IPS-15b (cell line): ENCODE measurements around the gene MAN1C1.

Experiments used
- H3K27me3 ChIP-seq: one replicate; pipeline ENCODE4 v1.6.1; 2013; ENCODE audit warnings: low read length; ENCODE audit not compliant: control insufficient read depth, insufficient read depth
- H3K36me3 ChIP-seq: one replicate; pipeline ENCODE4 v1.6.1; 2013; ENCODE audit warnings: low read length; ENCODE audit not compliant: control insufficient read depth, insufficient read depth
- H3K4me1 ChIP-seq: one replicate; pipeline ENCODE4 v1.6.1; 2013; ENCODE audit warnings: mild to moderate bottlenecking, low read length; ENCODE audit not compliant: control insufficient read depth, insufficient read depth
- H3K4me3 ChIP-seq: one replicate; pipeline ENCODE4 v1.5.1; 2013; ENCODE audit warnings: low read depth, low read length
- H3K9ac ChIP-seq: one replicate; pipeline ENCODE4 v1.6.1; 2013; ENCODE audit warnings: low read depth, mild to moderate bottlenecking, low read length
- H3K9me3 ChIP-seq: one replicate; pipeline ENCODE4 v1.6.1; 2013; ENCODE audit warnings: mild to moderate bottlenecking, low read length; ENCODE audit not compliant: control insufficient read depth, insufficient read depth

MAN1C1 gene

DNA sequence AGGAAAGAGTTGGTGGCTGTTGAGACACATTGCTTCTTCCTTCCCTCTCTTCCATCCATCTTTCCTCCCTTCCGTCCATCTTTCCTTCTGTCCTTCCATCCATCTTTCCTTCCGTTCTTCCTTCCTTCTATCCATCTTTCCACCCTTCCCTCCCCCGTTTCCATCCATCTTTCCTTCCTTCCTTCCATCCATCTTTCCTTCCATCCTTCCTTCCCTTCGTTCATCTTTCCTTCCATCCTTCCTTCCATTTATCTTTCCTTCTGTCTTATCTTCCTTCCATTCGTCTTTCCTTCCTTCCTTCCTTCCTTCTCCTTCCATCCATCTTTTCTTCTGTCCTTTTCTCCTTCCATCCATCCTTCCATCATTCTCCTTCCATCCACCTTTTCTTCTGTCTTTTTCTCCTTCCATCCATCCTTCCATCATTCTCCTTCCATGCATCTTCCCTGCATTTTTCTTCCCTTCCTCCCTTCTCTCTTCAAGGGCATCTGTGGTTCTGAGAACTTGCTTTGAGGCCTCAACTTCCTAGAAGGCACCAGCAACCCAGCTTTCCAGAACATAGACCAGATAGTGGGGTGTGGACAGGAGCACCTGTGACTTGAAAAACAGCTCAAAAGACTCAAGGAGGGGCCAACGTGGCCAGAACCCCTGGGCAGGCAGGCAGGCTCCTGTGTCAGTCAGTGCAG, 134.5 kb downstream of the MAN1C1 start:
- no peaks in the 10 kb centered on the region for H3K9me3 ChIP-seq
- no peaks in the 10 kb centered on the region for H3K27me3 ChIP-seq
- peaks cover 2% of the 10 kb centered on the region for H3K36me3 ChIP-seq
- H3K9ac ChIP-seq: no peak overlapping the region
- H3K4me1 ChIP-seq: peaks cover 6% of the 10 kb centered on the region
- no peak overlapping the region for H3K4me3 ChIP-seq

DNA sequence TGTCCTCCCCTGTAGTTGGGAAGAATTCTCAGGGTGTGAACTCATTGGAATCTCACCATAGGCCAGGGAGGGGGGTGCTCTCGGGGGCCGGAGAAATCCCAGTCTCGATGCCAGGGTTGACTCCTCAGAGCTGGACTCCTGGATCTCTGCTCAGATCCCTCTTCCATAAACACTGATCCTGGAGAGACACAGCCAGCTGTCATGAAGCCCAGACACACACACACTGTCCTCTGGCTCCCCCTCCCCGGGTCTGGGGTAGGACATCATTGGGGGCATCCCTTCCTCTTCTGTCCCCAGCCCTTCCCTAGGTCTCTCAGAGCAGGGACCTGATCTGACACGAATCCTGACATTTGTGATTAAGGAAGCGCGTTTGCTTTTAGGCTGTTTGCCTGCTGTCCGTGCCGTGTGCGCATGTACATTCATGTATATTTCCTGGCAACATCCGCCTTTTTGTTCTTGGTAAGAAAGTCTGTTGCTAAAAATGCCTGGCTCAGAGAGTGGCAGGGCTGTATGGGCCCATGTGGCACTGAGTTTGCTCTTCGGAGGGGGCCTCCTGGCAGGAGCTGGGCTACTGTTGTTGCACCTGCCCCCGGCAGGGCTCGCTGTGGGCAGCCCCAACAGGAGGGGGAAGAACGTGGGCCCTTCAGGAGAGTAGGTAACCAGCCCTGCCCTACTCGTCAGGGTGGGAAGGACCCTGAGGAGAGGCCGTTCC, 138.0 kb downstream of the MAN1C1 start:
- H3K9ac ChIP-seq: peak overlapping the region; percentile 12
- H3K4me1 ChIP-seq: peaks cover 4% of the 10 kb centered on the region
- peaks cover 2% of the 10 kb centered on the region for H3K36me3 ChIP-seq
- no peaks in the 10 kb centered on the region for H3K27me3 ChIP-seq
- no peak overlapping the region for H3K4me3 ChIP-seq
- no peaks in the 10 kb centered on the region for H3K9me3 ChIP-seq

DNA sequence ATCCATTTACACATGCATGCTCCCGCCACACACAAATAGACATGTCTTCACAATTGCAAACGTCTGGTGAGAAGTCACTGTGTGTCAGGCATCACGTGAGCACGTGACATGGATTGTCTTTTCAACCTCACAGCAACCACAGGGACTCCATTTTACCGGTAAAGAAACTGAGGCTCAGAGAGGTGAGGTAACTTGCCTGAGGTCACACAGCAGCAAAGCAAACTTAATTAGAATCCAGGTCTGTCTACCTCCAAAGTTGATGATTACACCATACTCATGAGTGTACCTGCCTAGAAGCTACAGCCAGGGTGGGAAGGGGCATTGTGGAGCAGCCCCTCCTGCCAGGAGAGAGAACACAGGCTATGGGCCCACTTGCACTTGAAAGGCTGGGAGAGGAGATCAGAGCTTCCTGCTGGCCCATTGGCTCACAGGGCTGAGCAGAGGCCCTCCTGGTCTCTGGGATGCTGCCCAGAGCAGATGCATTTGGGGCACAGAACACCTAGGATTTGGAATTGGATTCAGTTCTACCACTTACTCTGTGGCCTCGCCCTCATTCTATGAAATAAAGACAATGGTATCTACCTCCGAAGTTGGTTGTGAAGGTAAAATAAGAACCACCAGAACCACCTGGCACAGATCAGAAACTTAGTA, 139.0 kb downstream of the MAN1C1 start:
- peak overlapping the region; percentile 24 for H3K9ac ChIP-seq
- no peaks in the 10 kb centered on the region for H3K9me3 ChIP-seq
- H3K4me1 ChIP-seq: peaks cover 4% of the 10 kb centered on the region
- no peak overlapping the region for H3K4me3 ChIP-seq
- peaks cover 2% of the 10 kb centered on the region for H3K36me3 ChIP-seq
- no peaks in the 10 kb centered on the region for H3K27me3 ChIP-seq

DNA sequence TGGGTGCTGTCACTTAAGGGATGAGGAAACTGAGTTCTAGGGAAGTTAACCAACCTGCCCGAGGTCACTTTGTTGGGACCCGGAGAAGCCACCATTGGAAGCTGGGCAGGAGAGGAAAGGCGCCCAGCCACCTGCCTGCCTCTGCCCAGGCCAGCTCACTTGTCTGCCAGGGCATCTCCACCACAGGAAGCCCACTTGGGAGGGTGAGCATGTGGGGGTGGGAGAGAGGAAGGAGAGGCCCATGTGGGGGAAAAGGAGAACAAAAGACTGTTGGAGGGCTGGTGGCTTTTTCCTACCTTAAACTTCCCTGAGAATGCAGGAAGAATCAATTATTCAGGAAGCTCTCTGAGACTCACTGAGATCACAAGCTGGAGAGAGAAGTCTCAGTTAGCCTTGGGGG, 139.6 kb downstream of the MAN1C1 start:
- Histone ChIP-seq H3K9me3 (no peaks in the 10 kb centered on the region), H3K4me1 (peaks cover 4% of the 10 kb centered on the region), H3K36me3 (peaks cover 2% of the 10 kb centered on the region), H3K9ac (peak overlapping the region; percentile 24), H3K27me3 (no peaks in the 10 kb centered on the region), H3K4me3 (no peak overlapping the region)

DNA sequence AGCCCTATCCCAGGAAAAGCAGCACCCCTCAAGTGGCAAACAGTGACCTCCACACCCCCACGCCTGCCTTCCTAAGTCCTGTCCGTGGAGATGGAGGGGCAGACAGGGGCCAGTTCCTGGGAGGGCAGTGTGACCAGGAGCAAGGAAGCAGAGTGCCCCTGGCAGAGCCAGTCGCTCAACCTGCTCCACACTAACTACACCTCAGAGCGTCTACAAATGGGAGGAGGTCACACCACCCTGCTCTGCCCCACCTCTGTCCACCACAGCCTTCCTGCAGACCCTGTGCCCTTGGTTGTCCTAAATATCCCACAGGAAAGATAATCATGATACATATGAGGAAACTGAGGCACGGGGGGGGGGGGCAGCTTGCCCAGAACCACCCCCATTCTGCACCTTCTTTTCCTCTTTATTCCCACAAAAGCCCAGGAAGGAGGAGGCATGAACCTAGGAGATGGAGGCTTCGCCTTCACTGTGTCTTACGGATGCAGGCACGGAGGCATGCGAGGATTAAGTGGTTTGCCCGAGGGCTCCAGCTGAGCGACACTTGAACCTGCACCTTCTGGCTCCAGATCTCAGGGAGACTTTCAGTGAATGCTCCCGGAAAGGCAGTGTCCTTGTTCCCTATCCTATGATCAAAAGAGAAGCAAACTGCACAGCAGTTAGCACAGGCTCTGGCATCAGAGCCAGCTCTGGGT, 140.7 kb downstream of the MAN1C1 start:
- Histone ChIP-seq H3K4me1 (peaks cover 4% of the 10 kb centered on the region), H3K27me3 (no peaks in the 10 kb centered on the region), H3K9me3 (no peaks in the 10 kb centered on the region), H3K36me3 (peaks cover 2% of the 10 kb centered on the region), H3K4me3 (no peak overlapping the region), H3K9ac (no peak overlapping the region)

DNA sequence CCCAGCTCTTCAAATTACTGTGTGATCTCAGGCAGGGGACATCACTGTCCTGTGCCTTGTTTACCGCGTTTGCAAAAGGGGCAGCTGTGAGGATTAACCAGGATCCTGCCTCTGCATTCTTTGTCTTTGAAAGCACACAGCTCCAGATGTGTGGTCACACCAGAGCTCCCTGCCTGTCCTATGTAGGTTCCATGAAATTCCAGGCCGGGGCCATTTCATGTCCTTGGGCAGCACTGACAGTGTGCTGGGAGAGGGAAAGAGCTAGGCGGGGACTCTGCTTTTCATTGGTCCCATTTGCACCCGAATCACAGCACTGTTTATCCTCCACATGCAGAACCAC, 141.2 kb downstream of the MAN1C1 start:
- H3K4me1 ChIP-seq: peaks cover 4% of the 10 kb centered on the region
- no peak overlapping the region for H3K4me3 ChIP-seq
- H3K9me3 ChIP-seq: no peaks in the 10 kb centered on the region
- H3K36me3 ChIP-seq: peaks cover 2% of the 10 kb centered on the region
- H3K9ac ChIP-seq: no peak overlapping the region
- no peaks in the 10 kb centered on the region for H3K27me3 ChIP-seq

DNA sequence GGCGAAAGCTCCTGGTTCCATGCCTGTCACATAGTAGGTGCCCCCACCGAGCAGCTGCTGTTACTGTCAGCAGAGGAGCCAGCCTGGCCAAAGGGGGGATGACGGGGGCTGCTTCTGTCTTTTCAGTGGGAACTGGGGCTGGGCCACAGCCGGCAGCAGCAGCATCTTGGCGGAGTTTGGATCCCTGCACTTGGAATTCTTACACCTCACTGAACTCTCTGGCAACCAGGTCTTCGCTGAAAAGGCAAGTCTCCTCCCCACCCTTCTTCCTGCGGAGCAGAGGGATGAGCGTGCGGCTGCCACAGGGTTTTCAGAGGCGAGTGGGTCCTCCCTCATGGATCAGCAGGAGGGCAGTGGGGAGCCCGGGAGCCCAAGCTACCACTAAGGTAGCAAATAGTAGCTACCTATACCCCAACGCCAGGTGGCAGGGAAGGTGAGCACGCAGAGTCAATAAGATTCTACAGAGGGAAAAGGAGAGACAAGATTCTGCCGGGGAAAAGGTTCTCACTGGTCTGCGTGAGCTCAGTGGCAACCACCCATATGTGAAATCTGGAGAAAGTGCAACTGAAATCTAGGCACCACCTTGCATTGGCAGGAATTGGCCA, 142.0 kb downstream of the MAN1C1 start:
- Histone ChIP-seq H3K27me3 (no peaks in the 10 kb centered on the region), H3K36me3 (peaks cover 2% of the 10 kb centered on the region), H3K4me3 (no peak overlapping the region), H3K9ac (no peak overlapping the region), H3K4me1 (peaks cover 4% of the 10 kb centered on the region), H3K9me3 (no peaks in the 10 kb centered on the region)

DNA sequence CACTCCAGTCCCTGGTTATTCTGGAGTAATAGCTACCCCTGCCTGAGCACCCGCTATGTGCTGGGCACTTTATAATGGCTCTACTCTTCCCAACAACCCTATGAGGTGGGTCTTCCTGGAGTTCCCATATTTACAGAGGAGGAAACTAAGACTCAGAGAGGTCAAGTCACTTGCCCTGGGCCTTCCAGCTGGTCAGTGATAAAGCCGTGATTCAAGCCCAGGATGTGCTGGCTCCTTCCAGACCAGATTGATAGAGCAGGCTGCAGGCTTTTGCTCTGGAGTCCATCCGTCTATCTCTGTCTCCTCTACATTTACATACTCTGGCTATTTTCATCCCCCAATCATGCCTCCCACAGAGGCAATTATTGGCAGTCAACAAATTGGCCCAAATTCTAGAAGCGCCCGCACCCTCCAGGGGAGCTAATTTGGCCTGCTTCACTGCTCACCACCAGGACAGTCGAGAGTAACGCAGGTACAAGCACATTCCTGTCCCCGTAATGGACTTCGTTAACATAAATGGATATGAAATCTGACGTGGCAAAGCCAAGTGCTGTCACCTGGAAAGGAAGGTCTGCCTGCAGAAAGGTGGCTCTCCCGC, 143.6 kb downstream of the MAN1C1 start:
- Histone ChIP-seq H3K9ac (no peak overlapping the region), H3K4me1 (peaks cover 4% of the 10 kb centered on the region), H3K36me3 (no peaks in the 10 kb centered on the region), H3K4me3 (no peak overlapping the region), H3K9me3 (no peaks in the 10 kb centered on the region), H3K27me3 (no peaks in the 10 kb centered on the region)

DNA sequence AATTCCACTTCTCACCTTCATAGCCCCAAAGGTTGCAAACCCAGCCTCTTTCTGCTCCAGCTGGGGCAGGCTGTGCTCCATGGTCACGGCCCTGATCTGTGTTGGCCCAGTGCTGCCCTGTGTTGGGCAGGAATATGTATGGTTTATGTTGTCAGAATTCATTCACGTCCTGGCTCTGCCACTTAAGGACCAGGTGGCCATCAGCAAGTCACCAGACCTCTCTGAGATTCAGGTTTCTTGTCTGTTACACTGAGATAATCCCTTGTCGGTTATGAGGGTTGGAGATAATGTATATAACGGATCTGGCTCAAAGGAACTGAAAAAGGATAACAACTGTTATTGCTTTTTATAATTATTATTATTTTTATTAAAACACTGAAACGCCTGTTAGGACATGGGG, 144.3 kb downstream of the MAN1C1 start:
- Histone ChIP-seq H3K36me3 (no peaks in the 10 kb centered on the region), H3K27me3 (no peaks in the 10 kb centered on the region), H3K9me3 (no peaks in the 10 kb centered on the region), H3K4me3 (no peak overlapping the region), H3K4me1 (peaks cover 4% of the 10 kb centered on the region), H3K9ac (no peak overlapping the region)

DNA sequence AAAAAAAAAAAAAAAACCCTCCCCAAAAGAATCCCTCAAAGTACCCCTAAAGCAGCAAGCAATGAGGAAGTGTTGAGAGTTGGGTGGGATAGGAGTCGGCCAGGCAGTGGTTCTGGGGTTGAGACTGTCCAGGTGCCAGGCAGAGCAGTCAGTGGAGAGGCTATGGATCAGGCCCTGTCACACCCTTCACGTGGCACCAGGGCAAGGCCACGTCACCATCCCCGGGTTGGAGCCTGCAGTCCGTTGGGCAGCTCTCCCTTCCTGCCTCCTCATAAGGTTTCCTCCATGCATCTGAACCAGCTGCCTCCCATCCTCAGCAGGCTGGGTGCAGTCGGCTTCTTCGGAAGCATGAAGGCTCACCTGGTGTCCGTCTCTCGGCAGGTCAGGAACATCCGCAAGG, 146.9 kb downstream of the MAN1C1 start:
- H3K4me1 ChIP-seq: no peaks in the 10 kb centered on the region
- no peaks in the 10 kb centered on the region for H3K36me3 ChIP-seq
- H3K9me3 ChIP-seq: no peaks in the 10 kb centered on the region
- H3K4me3 ChIP-seq: no peak overlapping the region
- no peaks in the 10 kb centered on the region for H3K27me3 ChIP-seq
- H3K9ac ChIP-seq: no peak overlapping the region
